ENCODE results near the gene UCN2. TPM values are rescaled to one million over a fixed set of nuclear protein-coding genes. Genes with fewer than 3 reads are reported as not detected.

UCN2 gene
- total RNA-seq, 4 donors from 2014 or later = not detected

DNA sequence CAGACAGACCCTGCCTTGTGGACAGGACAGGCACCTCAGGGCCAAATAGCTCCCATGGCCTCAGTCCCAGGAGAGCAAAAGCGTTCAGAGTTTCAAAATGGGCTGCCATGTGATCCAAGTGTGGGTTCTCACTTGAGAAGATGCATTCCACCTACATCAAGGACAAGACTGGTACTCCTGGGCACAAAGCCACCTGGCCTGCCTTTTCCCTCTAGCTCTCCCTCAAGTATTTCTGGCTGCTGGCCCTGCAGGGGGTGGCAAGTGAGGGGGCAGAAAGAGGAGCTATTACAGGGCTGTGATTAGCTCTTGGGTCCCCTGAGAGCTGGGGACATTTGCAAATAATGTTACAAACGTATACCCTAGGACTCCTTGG is 38.0 kb upstream of the UCN2 start:
- TF ChIP-seq EP300 (IDR thresholded peaks at IDR 0.05; ENCODE audit: low read depth) = no peak
- TF ChIP-seq POLR2A (IDR thresholded peaks at IDR 0.05) = no peak
- TF ChIP-seq, protein P1, sequence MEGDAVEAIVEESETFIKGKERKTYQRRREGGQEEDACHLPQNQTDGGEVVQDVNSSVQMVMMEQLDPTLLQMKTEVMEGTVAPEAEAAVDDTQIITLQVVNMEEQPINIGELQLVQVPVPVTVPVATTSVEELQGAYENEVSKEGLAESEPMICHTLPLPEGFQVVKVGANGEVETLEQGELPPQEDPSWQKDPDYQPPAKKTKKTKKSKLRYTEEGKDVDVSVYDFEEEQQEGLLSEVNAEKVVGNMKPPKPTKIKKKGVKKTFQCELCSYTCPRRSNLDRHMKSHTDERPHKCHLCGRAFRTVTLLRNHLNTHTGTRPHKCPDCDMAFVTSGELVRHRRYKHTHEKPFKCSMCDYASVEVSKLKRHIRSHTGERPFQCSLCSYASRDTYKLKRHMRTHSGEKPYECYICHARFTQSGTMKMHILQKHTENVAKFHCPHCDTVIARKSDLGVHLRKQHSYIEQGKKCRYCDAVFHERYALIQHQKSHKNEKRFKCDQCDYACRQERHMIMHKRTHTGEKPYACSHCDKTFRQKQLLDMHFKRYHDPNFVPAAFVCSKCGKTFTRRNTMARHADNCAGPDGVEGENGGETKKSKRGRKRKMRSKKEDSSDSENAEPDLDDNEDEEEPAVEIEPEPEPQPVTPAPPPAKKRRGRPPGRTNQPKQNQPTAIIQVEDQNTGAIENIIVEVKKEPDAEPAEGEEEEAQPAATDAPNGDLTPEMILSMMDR (IDR thresholded peaks at IDR 0.05) = no peak
- no peak for TF ChIP-seq POLR2AphosphoS5 (IDR thresholded peaks at IDR 0.05)
- Histone ChIP-seq H3K27ac (no peak overlapping the region), H3K4me1 (peaks cover 0 to 21% (median 9%) of the 10 kb centered on the region in 4 donors), H3K27me3 (no peaks in the 10 kb centered on the region), H3K4me3 (no peak overlapping the region), H3K36me3 (peaks cover 0 to 59% (median 37%) of the 10 kb centered on the region in 4 donors), H3K9me3 (no peaks in the 10 kb centered on the region)
- WGBS, 2 donors (ENCODE audit: low coverage in 1 of 2) = 73% methylated on average over 2 of the region's 2 CpGs; no CpG with 5 or more reads in 1 of the 2 donors
- in situ Hi-C loops (cut with MboI; ENCODE audit: low pct_ligation_motif_present in 1 of 4, low pct_unique_long_range_greater_than_20kb in 1 of 4, low sequenced_read_pairs in 3 of 4) (no loop called here), intact Hi-C loops (cut with DNase I; ENCODE audit: low total_unique reads) (no loop called here)
- no peak for DNase-seq

GRCh38 chr3:48600711-48601621 is 37.4 kb upstream of the UCN2 start:
- Histone ChIP-seq H3K27ac (no peak overlapping the region), H3K36me3 (peaks cover 0 to 59% (median 37%) of the 10 kb centered on the region in 4 donors), H3K4me3 (no peak overlapping the region), H3K9me3 (no peaks in the 10 kb centered on the region), H3K27me3 (no peaks in the 10 kb centered on the region), H3K4me1 (peaks cover 0 to 21% (median 9%) of the 10 kb centered on the region in 4 donors)
- 89% methylated on average over 19 of the region's 19 CpGs; no CpG with 5 or more reads in 1 of the 2 donors for WGBS, 2 donors (ENCODE audit: low coverage in 1 of 2)
- DNase-seq = no peak
- TF ChIP-seq POLR2AphosphoS5 (IDR thresholded peaks at IDR 0.05) = no peak
- TF ChIP-seq EP300 (IDR thresholded peaks at IDR 0.05; ENCODE audit: low read depth) = no peak
- TF ChIP-seq, protein P1 (IDR thresholded peaks at IDR 0.05) = no peak
- no peak for TF ChIP-seq POLR2A (IDR thresholded peaks at IDR 0.05)
- intact Hi-C loops (cut with DNase I; ENCODE audit: low total_unique reads) = no loop called here
- in situ Hi-C loops (cut with MboI; ENCODE audit: low pct_ligation_motif_present in 1 of 4, low pct_unique_long_range_greater_than_20kb in 1 of 4, low sequenced_read_pairs in 3 of 4) = no loop called here

- H3K27me3 ChIP-seq = peaks cover 6% of the 10 kb centered on the region
- peaks cover 9 to 34% (median 20%) of the 10 kb centered on the region in 4 donors for H3K4me1 ChIP-seq
- H3K9me3 ChIP-seq = no peaks in the 10 kb centered on the region
- TF ChIP-seq POLR2A (IDR thresholded peaks at IDR 0.05) (no peak), EP300 (IDR thresholded peaks at IDR 0.05; ENCODE audit: low read depth) (no peak)
- 92% methylated on average over 12 of the region's 12 CpGs; no CpG with 5 or more reads in 1 of the 2 donors for WGBS, 2 donors (ENCODE audit: low coverage in 1 of 2)
- intact Hi-C loops (cut with DNase I; ENCODE audit: low total_unique reads) (no loop called here), in situ Hi-C loops (cut with MboI; ENCODE audit: low pct_ligation_motif_present in 1 of 4, low pct_unique_long_range_greater_than_20kb in 1 of 4, low sequenced_read_pairs in 3 of 4) (no loop called here)
- peaks cover 0 to 53% (median 31%) of the 10 kb centered on the region in 4 donors for H3K36me3 ChIP-seq
- no peak for DNase-seq
- peak overlapping the region; percentile 71 to 78 (median 73) for H3K27ac ChIP-seq
- H3K4me3 ChIP-seq = no peak overlapping the region
Observed at GRCh38 chr3:48599509-48600285, 36.1 kb upstream of the UCN2 start.

- H3K9me3 ChIP-seq = no peaks in the 10 kb centered on the region
- H3K27ac ChIP-seq = peak overlapping the region; percentile 71 to 78 (median 73)
- no peak for TF ChIP-seq EP300 (IDR thresholded peaks at IDR 0.05; ENCODE audit: low read depth)
- no peak for TF ChIP-seq POLR2AphosphoS5 (IDR thresholded peaks at IDR 0.05)
- TF ChIP-seq, protein P1 (IDR thresholded peaks at IDR 0.05) = no peak
- TF ChIP-seq POLR2A (IDR thresholded peaks at IDR 0.05) = no peak
- peaks cover 0 to 46% (median 27%) of the 10 kb centered on the region in 4 donors for H3K36me3 ChIP-seq
- intact Hi-C loops (cut with DNase I; ENCODE audit: low total_unique reads) (no loop called here), in situ Hi-C loops (cut with MboI; ENCODE audit: low pct_ligation_motif_present in 1 of 4, low pct_unique_long_range_greater_than_20kb in 1 of 4, low sequenced_read_pairs in 3 of 4) (no loop called here)
- no peak for DNase-seq
- H3K27me3 ChIP-seq = peaks cover 12% of the 10 kb centered on the region
- peaks cover 9 to 40% (median 24%) of the 10 kb centered on the region in 4 donors for H3K4me1 ChIP-seq
- no peak overlapping the region for H3K4me3 ChIP-seq
- 72% methylated on average over 10 of the region's 11 CpGs; no CpG with 5 or more reads in 1 of the 2 donors for WGBS, 2 donors (ENCODE audit: low coverage in 1 of 2)
Observed at GRCh38 chr3:48599077-48599501, 35.5 kb upstream of the UCN2 start.

Measured in transverse colon (tissue), 4 donors.